ENCODE measurements around the gene PLPP1.

The PLPP1 gene

DNA sequence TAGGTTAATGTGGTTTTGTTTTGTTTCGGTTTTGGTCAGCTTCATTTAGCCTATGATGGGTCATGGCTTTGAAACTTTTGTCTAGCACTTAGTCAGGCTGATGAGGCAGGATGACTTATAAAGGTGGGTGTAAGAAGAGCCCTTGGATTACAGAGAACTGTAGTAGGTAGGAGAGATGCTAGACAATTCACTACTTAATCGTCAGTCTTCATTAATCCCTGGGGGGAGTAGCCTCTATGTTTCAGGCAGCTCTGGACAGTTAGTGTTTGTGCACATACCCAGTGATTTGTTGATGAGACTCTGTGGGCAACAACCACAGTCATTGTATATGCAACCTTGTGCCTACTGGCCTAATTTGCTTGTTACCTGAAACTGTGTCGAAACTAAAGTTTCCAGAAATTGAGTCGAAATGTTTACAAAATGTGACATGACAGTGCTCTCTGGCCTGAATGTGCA, 113.7 kb downstream of the PLPP1 start:
- TF ChIP-seq, protein P1, sequence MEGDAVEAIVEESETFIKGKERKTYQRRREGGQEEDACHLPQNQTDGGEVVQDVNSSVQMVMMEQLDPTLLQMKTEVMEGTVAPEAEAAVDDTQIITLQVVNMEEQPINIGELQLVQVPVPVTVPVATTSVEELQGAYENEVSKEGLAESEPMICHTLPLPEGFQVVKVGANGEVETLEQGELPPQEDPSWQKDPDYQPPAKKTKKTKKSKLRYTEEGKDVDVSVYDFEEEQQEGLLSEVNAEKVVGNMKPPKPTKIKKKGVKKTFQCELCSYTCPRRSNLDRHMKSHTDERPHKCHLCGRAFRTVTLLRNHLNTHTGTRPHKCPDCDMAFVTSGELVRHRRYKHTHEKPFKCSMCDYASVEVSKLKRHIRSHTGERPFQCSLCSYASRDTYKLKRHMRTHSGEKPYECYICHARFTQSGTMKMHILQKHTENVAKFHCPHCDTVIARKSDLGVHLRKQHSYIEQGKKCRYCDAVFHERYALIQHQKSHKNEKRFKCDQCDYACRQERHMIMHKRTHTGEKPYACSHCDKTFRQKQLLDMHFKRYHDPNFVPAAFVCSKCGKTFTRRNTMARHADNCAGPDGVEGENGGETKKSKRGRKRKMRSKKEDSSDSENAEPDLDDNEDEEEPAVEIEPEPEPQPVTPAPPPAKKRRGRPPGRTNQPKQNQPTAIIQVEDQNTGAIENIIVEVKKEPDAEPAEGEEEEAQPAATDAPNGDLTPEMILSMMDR (conservative IDR thresholded peaks at IDR 0.05; ENCODE audit: control insufficient read depth, insufficient read depth, low read depth, low read length): no peak
- peak; percentile 80 for DNase-seq (ENCODE audit: low read depth)
- H3K4me3 ChIP-seq (ENCODE audit: control insufficient read depth, low read depth, low read length): no peak overlapping the region

DNA sequence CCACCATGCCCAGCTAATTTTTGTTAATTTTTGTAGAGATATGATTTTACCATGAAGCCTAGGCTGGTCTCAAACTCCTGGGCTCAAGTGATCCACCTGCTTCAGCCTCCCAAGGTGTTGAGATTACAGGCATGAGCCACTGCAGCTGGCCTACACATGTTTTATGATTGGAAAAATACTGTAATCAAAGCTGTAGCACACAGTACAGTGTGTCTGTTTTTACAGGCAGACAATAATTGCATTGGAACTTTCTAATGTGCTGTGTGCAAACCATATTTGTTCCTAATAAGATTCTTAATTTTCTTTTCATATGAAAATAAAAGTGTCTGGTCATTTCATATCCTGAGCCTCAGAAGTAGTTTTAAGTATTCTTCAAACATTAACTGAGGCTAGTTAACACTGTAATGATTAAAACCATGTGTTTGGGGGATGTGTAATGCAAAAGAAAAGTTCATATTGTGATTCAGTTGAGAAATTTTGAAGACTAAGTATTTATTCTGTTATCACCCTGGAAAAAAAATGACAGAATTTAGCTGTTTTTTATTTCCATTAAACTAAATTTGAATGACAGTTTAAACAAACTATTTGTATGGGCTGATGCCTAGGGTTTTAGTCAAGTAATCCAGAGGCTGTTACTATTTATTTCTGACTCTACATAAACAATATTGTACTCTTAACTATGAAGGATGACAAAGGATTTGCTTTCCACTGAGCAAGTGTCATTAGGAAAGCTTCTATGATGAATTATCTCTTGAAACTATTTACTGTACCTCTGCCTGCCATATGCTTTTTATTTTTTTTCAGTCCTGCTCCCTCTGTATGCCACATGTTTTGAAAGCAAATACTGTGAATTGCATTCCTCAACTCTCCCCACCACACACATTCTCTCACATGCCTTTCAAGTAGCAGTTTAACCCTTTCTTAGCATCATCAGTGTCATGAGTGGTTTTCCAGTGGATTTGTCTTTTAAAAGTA, 115.5 kb downstream of the PLPP1 start:
- TF ChIP-seq, protein P1 (conservative IDR thresholded peaks at IDR 0.05; ENCODE audit: control insufficient read depth, insufficient read depth, low read depth, low read length): no peak
- no peak overlapping the region for H3K4me3 ChIP-seq (ENCODE audit: control insufficient read depth, low read depth, low read length)
- peak; percentile 78 for DNase-seq (ENCODE audit: low read depth)

DNA sequence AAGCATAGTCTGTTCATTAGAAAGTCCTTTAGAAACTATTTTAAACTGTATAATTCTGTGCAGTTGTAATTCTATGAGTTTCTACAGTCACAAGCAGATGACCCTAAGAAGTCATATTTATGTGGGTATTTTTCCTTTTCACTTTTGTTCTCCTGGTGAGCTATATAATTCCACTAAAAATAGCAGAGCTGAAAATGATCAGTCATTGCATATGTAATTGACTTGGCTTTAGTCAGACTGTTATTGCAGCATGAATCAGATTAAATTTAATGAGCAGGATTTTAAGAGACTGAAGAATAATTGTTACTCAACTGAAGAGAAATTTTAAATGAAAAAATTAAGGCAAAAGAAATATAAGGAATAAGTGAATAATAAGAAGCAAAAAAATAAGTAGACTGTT, 118.5 kb downstream of the PLPP1 start:
- H3K4me3 ChIP-seq (ENCODE audit: control insufficient read depth, low read depth, low read length): no peak overlapping the region
- TF ChIP-seq, protein P1 (conservative IDR thresholded peaks at IDR 0.05; ENCODE audit: control insufficient read depth, insufficient read depth, low read depth, low read length): no peak
- DNase-seq (ENCODE audit: low read depth): peak; percentile 57

DNA sequence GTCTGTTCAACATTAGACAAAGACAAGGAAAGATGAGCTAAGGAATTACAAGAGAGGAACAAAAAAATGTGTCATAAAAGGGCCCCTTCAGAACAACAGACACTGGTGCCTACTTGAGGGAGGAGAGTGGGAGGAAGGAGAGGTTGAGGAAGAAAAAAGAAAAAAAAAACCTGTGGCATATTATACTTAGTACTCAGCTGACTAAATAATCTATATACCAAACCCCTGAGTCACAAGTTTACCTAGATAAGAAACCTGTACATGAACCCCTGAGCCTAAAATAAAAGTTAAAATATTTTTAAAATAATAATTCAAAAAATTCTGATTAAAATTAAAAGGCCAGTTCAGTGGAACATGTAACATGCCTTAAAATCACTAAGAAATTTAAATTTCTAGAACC, 119.7 kb downstream of the PLPP1 start:
- H3K4me3 ChIP-seq (ENCODE audit: control insufficient read depth, low read depth, low read length): no peak overlapping the region
- DNase-seq (ENCODE audit: low read depth): no peak
- TF ChIP-seq, protein P1 (conservative IDR thresholded peaks at IDR 0.05; ENCODE audit: control insufficient read depth, insufficient read depth, low read depth, low read length): no peak

DNA sequence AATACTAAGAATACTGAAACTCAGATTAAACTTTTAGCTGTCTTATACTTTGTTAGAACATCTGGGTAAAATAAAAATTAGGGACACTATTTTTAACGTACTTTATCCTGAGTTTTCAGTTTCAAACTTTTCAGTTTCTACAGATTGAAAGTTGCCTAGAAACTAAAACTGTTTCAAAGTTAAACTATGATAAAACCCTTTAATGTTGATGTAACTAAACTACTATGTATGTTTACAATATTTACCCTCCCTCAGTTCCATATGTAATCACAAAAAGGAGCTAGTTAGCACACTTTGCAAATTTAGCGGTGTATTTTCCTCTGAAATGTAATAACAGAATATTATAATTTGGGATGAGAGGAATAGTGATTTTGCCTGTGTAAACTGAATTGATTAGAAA, 121.1 kb downstream of the PLPP1 start:
- TF ChIP-seq, protein P1 (conservative IDR thresholded peaks at IDR 0.05; ENCODE audit: control insufficient read depth, insufficient read depth, low read depth, low read length): no peak
- no peak overlapping the region for H3K4me3 ChIP-seq (ENCODE audit: control insufficient read depth, low read depth, low read length)

DNA sequence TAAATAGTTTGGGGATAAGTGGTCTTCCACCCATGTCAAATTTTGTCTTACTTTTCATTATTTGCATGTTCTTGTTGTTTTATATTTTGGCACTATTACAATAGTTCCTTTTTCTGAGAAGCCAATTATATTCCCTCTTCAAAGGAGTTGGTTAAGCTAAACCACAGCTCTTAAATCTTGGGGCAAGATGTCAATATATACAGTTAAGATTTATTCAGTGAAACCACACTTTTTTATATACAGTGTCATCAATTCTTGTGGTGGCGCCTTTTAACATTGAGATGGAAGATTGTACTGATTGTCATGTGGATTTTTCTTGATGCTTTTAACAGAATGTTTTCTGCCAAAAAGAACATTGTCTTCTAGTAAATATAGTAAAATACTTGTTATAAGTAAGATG, 122.9 kb downstream of the PLPP1 start:
- no peak overlapping the region for H3K4me3 ChIP-seq (ENCODE audit: control insufficient read depth, low read depth, low read length)
- no peak for DNase-seq (ENCODE audit: low read depth)
- TF ChIP-seq, protein P1 (conservative IDR thresholded peaks at IDR 0.05; ENCODE audit: control insufficient read depth, insufficient read depth, low read depth, low read length): no peak

More for the DNA sequence above, 121.1 kb downstream of the PLPP1 start:
- no peak for DNase-seq (ENCODE audit: low read depth)

All from fibroblast of mammary gland (primary cell).